HCT116 (cell line): Measurements from ENCODE around the gene FFAR1. TPM values are rescaled to one million over a fixed set of nuclear protein-coding genes. Genes with fewer than 3 reads are reported as not detected.

Experiments
- ATAC-seq: fragments of 200-7000 bp; cut with Tn5 transposase; 2 replicates; pipeline ENCODE4 v1.9.1; 2020; ENCODE audit warnings: mild to moderate bottlenecking, moderate library complexity
- BruUV-seq: library from RNA; stranded (reverse); fragments of 400-500 nt; replicated peaks from 2 replicates; lab custom pipeline; 2021; lab: Mats Ljungman, UMichigan
- CTCF ChIA-PET: fragments of 300-600 bp; sonication (Branson Sonifier 250); formaldehyde crosslinking; loops from one replicate; lab custom pipeline; 2021; ENCODE audit warnings: antibody characterized with exemption; lab: Charles Lee
- POLR2A ChIA-PET: fragments of 300-600, 350-600 bp; sonication (Branson Sonifier 250); formaldehyde crosslinking; loops from one replicate; lab custom pipeline; 2021; ENCODE audit warnings: antibody characterized with exemption; lab: Charles Lee
- RAD21 ChIA-PET, 2 experiments: fragments of 300-600 bp; sonication (Branson Sonifier 250); formaldehyde crosslinking; loops; one replicate each; lab custom pipeline; 2023; ENCODE audit warnings: low total read pairs in 2 of 2; ENCODE audit not compliant: uncharacterized antibody in 2 of 2, unreplicated experiment in 2 of 2, low non-redundant PET in 1 of 2; lab: Charles Lee
- DNase-seq: peaks from one replicate; pipeline ENCODE4 v3.0.0-alpha.2; 2010; ENCODE audit warnings: low read depth, low spot score
- H2AFZ ChIP-seq: fragments of 200-600 bp; shearing (Covaris generic), sonication (generic); 2 replicates; pipeline ENCODE4 v1.6.1; 2017; ENCODE audit warnings: low read depth, mixed run types, mixed read lengths, antibody characterized with exemption, low read length; ENCODE audit not compliant: poor library complexity, severe bottlenecking
- H3K27ac ChIP-seq: 2 replicates; pipeline ENCODE4 v1.5.1; 2012; ENCODE audit warnings: low read depth, low read length
- H3K27me3 ChIP-seq: fragments of 200-600 bp; sonication (generic); 2 replicates; pipeline ENCODE4 v1.6.1; 2016; ENCODE audit warnings: mixed run types, low read length, mixed read lengths; ENCODE audit not compliant: insufficient read depth
- H3K36me3 ChIP-seq, 2 experiments: fragments of 200-500 bp in 1 of 2; fragments of 200-600 bp in 1 of 2; sonication (Bioruptor generic) in 1 of 2; sonication (generic) in 1 of 2; 2 replicates each; pipeline versions ENCODE4 v1.5.1 to v1.6.1; 2014 to 2016; ENCODE audit warnings: low read length in 2 of 2, inconsistent platforms in 1 of 2, mixed read lengths in 1 of 2, mixed run types in 1 of 2; ENCODE audit not compliant: insufficient read depth in 2 of 2, control insufficient read depth in 1 of 2
- H3K4me1 ChIP-seq, 2 experiments: fragments of 200-600 bp in 1 of 2; sonication (generic) in 1 of 2; 2 replicates each; pipeline versions ENCODE4 v1.5.1 to v1.6.1; 2012 to 2017; ENCODE audit warnings: low read length in 2 of 2, inconsistent platforms in 1 of 2, mild to moderate bottlenecking in 1 of 2, mixed read lengths in 1 of 2, mixed run types in 1 of 2, moderate library complexity in 1 of 2; ENCODE audit not compliant: insufficient read depth in 2 of 2, control insufficient read depth in 1 of 2
- H3K4me2 ChIP-seq: fragments of 200-600 bp; sonication (generic); 2 replicates; pipeline ENCODE4 v1.6.1; 2017; ENCODE audit warnings: mixed run types, low read length, mixed read lengths
- H3K4me3 ChIP-seq, 2 experiments: fragments of 200-600 bp in 1 of 2; sonication (generic) in 1 of 2; replicated peaks in 1 of 2; 2 replicates each; pipeline ENCODE4 v1.5.1; 2011 to 2016; ENCODE audit warnings: low read length in 2 of 2, control low read depth in 1 of 2, low read depth in 1 of 2, mild to moderate bottlenecking in 1 of 2, mixed read lengths in 1 of 2, mixed run types in 1 of 2
- H3K79me2 ChIP-seq: fragments of 200-600 bp; sonication (generic); 2 replicates; pipeline ENCODE4 v1.6.1; 2017; ENCODE audit warnings: mild to moderate bottlenecking, mixed run types, low read length, moderate library complexity, mixed read lengths; ENCODE audit not compliant: insufficient read depth
- H3K9ac ChIP-seq: fragments of 200-600 bp; sonication (generic); 2 replicates; pipeline ENCODE4 v1.6.1; 2016; ENCODE audit warnings: low read length, mixed read lengths
- H3K9me2 ChIP-seq: fragments of 200-600 bp; sonication (generic), shearing (Covaris generic); 2 replicates; pipeline ENCODE4 v1.6.1; 2017; ENCODE audit warnings: mixed run types, mild to moderate bottlenecking, moderate library complexity; ENCODE audit not compliant: insufficient read depth
- H3K9me3 ChIP-seq, 2 experiments: fragments of 200-500 bp in 1 of 2; fragments of 200-600 bp in 1 of 2; sonication (Bioruptor generic) in 1 of 2; sonication (generic) in 1 of 2; 2 replicates each; pipeline ENCODE4 v1.6.1; 2014 to 2017; ENCODE audit warnings: low read length in 2 of 2, mixed read lengths in 2 of 2, inconsistent platforms in 1 of 2, low read depth in 1 of 2, mild to moderate bottlenecking in 1 of 2, mixed run types in 1 of 2, moderate library complexity in 1 of 2; ENCODE audit not compliant: control insufficient read depth in 1 of 2, insufficient read depth in 1 of 2
- H4K20me1 ChIP-seq: fragments of 200-600 bp; sonication (generic), shearing (Covaris generic); 2 replicates; pipeline ENCODE4 v1.6.1; 2017; ENCODE audit warnings: mixed run types, mild to moderate bottlenecking, moderate library complexity; ENCODE audit not compliant: insufficient read depth
- ELF1 ChIP-seq: IDR thresholded peaks from 2 replicates; pipeline ENCODE4 v1.6.1; 2012; ENCODE audit warnings: low read depth, borderline replicate concordance
- EZH2 ChIP-seq: fragments of 200-600 bp; sonication (generic); IDR thresholded peaks from 2 replicates; pipeline ENCODE4 v1.6.1; 2017; ENCODE audit warnings: antibody characterized with exemption, mixed run types
- POLR2AphosphoS5 ChIP-seq: IDR thresholded peaks from 2 replicates; pipeline ENCODE4 v1.6.1; 2011; ENCODE audit warnings: mild to moderate bottlenecking, low read depth, low read length, moderate library complexity
- REST ChIP-seq: IDR thresholded peaks from 2 replicates; pipeline ENCODE4 v1.6.1; 2012; ENCODE audit warnings: low read depth
- TCF7L2 ChIP-seq: IDR thresholded peaks from 2 replicates; pipeline ENCODE4 v1.7.0; 2011; ENCODE audit warnings: borderline replicate concordance, inconsistent platforms; ENCODE audit not compliant: insufficient read depth, insufficient read length; ENCODE audit errors: extremely low read depth
- intact Hi-C: fragments of 100-400 bp; cut with micrococcal nuclease; formaldehyde crosslinking; loops from 2 replicates; pipeline ENCODE4 v1.10.0; 2022
- total RNA-seq: library from RNA; stranded (reverse); gene quantifications from one replicate; pipeline ENCODE4 v1.2.1, GENCODE V29; 2021; ENCODE audit not compliant: unreplicated experiment

The FFAR1 gene
- total RNA-seq, 1 experiment from 2014 or later: not detected

DNA sequence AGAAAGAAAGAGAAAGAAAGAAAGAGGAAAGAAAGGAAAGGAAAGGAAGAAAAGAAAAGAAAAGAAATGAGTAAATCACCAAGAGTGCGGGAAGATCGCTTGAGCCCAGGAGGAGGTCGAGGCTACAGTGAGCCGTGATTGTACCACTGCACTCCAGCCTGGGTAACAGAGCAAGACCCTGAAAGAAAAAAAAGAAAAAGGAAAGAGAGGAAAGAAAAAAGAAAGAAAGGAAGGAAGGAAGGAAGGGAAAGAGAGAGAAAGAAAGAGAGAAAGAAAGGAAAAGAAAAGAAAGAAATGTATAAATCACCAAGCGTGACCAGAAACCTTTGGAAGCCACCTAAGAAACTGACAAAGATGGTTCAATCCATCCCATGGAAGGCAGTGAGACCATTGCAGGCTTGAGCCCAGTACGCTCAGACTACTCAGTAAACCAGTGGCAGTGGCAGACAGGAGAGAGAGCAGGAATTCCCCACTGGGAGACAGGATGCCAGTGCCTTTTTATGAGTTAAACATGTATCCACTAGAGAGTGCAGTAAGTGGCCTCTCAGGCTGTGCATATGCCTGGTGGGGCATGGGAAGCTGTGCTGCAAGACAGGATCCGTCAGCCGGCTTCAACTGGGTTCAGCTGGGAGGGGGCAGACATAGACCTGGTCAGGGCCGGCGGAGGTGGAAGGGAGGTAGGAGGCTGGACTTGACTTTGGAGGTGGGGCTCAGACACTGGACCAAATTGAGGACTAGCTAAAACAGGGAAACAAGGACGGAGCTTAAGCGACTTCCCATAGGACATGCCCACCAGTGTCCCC, 28.0 kb downstream of the FFAR1 start:
- Histone ChIP-seq H3K9me2 (no peaks in the 10 kb centered on the region), H3K27ac (no peak overlapping the region), H3K9me3 (no peaks in the 10 kb centered on the region), H3K36me3 (no peaks in the 10 kb centered on the region), H3K4me3 (no peak overlapping the region), H3K79me2 (no peaks in the 10 kb centered on the region), H3K9ac (no peak overlapping the region), H3K4me2 (peak overlapping the region; percentile 30; the same call in 1 of the 2 replicates), H4K20me1 (no peaks in the 10 kb centered on the region), H3K4me1 (peaks cover 0 to 11% of the 10 kb centered on the region in 2 experiments; a peak in 2 of 4 replicates), H2AFZ (no peak overlapping the region), H3K27me3 (peaks cover 5% of the 10 kb centered on the region; the same call in 1 of the 2 replicates)
- ATAC-seq: no peak
- no peak for DNase-seq
- no peak for TF ChIP-seq POLR2AphosphoS5
- no TSS peak for BruUV-seq
- POLR2A ChIA-PET: interaction anchor here (0.7 kb wide), 1 partner anchor 264 kb away, joined by 5 read pairs; no protein-coding TSS in a partner anchor
- intact Hi-C loops: no loop called here
- CTCF ChIA-PET: interaction anchor here (1.1 to 1.9 kb wide), 4 partner anchors 22 to 119 kb away, joined by 3 to 5 read pairs (median 4); no protein-coding TSS in a partner anchor
- RAD21 ChIA-PET: no interaction called here

- H3K79me2 ChIP-seq: no peaks in the 10 kb centered on the region
- no peak for DNase-seq
- ATAC-seq: no peak
- intact Hi-C loops: no loop called here
- no peaks in the 10 kb centered on the region for H3K9me2 ChIP-seq
- H3K4me3 ChIP-seq: no peak overlapping the region
- H3K27ac ChIP-seq: no peak overlapping the region
- ChIA-PET CTCF (interaction anchor here (0.6 to 1.9 kb wide), 3 partner anchors 25 to 170 kb away, joined by 4 read pairs; no protein-coding TSS in a partner anchor), POLR2A (no interaction called here), RAD21 (no interaction called here)
- H3K4me2 ChIP-seq: no peak overlapping the region
- BruUV-seq: no TSS peak
- TF ChIP-seq ELF1 (no peak), REST (no peak), EZH2 (no peak), TCF7L2 (no peak)
- no peak overlapping the region for H2AFZ ChIP-seq
- no peaks in the 10 kb centered on the region for H4K20me1 ChIP-seq
- peaks cover 0 to 11% of the 10 kb centered on the region in 2 experiments; a peak in 2 of 4 replicates for H3K4me1 ChIP-seq
- no peak overlapping the region for H3K9ac ChIP-seq
- no peaks in the 10 kb centered on the region for H3K9me3 ChIP-seq
- peaks cover 5% of the 10 kb centered on the region; the same call in 1 of the 2 replicates for H3K27me3 ChIP-seq
- H3K36me3 ChIP-seq: no peaks in the 10 kb centered on the region
Measured at GRCh38 chr19:35377656-35378055, 30.0 kb downstream of the FFAR1 start.
